ENCODE results near the gene PLXNB1. TPM values are rescaled to one million over a fixed set of nuclear protein-coding genes. Genes with fewer than 3 reads are reported as not detected.

Gene PLXNB1
- total RNA-seq, 2 donors from 2014 or later: 175 to 216 TPM

GRCh38 chr3:48371651-48372376 lies 58.1 kb downstream of the PLXNB1 start, which contains the start of gene FBXW12:
Gene FBXW12 (plus strand): TSS chr3:48372219. CDS start chr3:48372768, 549 bp downstream.
- 92 to 96% methylated on average over 10 to 11 of the region's 11 CpGs for WGBS, 2 experiments (ENCODE audit: insufficient coverage in 1 of 2, insufficient read length in 1 of 2)
- no peak for TF ChIP-seq CTCF (conservative IDR thresholded peaks at IDR 0.05)
- Histone ChIP-seq H3K4me1 (ENCODE audit: control insufficient read depth, insufficient read depth, low read length) (peaks cover 23% of the 10 kb centered on the region), H3K9me3 (ENCODE audit: control insufficient read depth, low read length) (no peaks in the 10 kb centered on the region), H3K27ac (ENCODE audit: low read depth, low read length) (no peak within 1 kb of the TSS), H3K9ac (ENCODE audit: extremely low read depth, low read length, poor library complexity, severe bottlenecking) (peak within 1 kb of the TSS; percentile 6), H3K27me3 (ENCODE audit: control insufficient read depth, insufficient read depth, low read length, poor library complexity, severe bottlenecking) (no peaks in the 10 kb centered on the region), H3K36me3 (ENCODE audit: control insufficient read depth, insufficient read depth, low read length) (no peaks in the 10 kb centered on the region), H3K4me3 (ENCODE audit: low read length) (peak within 1 kb of the TSS; percentile 52)
- no peaks in the 10 kb centered on the region for H3K9me3 Mint-ChIP-seq
- no peak for DNase-seq
- H3K4me1 Mint-ChIP-seq: peaks cover 33% of the 10 kb centered on the region
- peak within 1 kb of the TSS; percentile 35 for H3K27ac Mint-ChIP-seq
- no peaks in the 10 kb centered on the region for H3K36me3 Mint-ChIP-seq (ENCODE audit: low read depth)
- H3K27me3 Mint-ChIP-seq (ENCODE audit: insufficient read depth): no peaks in the 10 kb centered on the region
- no peak within 1 kb of the TSS for H3K4me3 Mint-ChIP-seq

GRCh38 chr3:48370333-48370713 lies 59.6 kb downstream of the PLXNB1 start:
- Histone ChIP-seq H3K27ac (ENCODE audit: low read depth, low read length) (no peak overlapping the region), H3K4me1 (ENCODE audit: control insufficient read depth, insufficient read depth, low read length) (peaks cover 23% of the 10 kb centered on the region), H3K27me3 (ENCODE audit: control insufficient read depth, insufficient read depth, low read length, poor library complexity, severe bottlenecking) (no peaks in the 10 kb centered on the region), H3K9me3 (ENCODE audit: control insufficient read depth, low read length) (no peaks in the 10 kb centered on the region), H3K36me3 (ENCODE audit: control insufficient read depth, insufficient read depth, low read length) (no peaks in the 10 kb centered on the region), H3K9ac (ENCODE audit: extremely low read depth, low read length, poor library complexity, severe bottlenecking) (no peak overlapping the region), H3K4me3 (ENCODE audit: low read length) (no peak overlapping the region)
- no peak for TF ChIP-seq CTCF (conservative IDR thresholded peaks at IDR 0.05)
- no peaks in the 10 kb centered on the region for H3K9me3 Mint-ChIP-seq
- 82 to 86% methylated on average over 4 to 7 of the region's 7 CpGs for WGBS, 2 experiments (ENCODE audit: insufficient coverage in 1 of 2, insufficient read length in 1 of 2)
- no peak overlapping the region for H3K27ac Mint-ChIP-seq
- peaks cover 33% of the 10 kb centered on the region for H3K4me1 Mint-ChIP-seq
- no peak for DNase-seq
- H3K4me3 Mint-ChIP-seq: no peak overlapping the region
- H3K36me3 Mint-ChIP-seq (ENCODE audit: low read depth): no peaks in the 10 kb centered on the region
- H3K27me3 Mint-ChIP-seq (ENCODE audit: insufficient read depth): peaks cover 2% of the 10 kb centered on the region

- peaks cover 2% of the 10 kb centered on the region for H3K27me3 Mint-ChIP-seq (ENCODE audit: insufficient read depth)
- Histone ChIP-seq H3K4me3 (ENCODE audit: low read length) (no peak overlapping the region), H3K9ac (ENCODE audit: extremely low read depth, low read length, poor library complexity, severe bottlenecking) (no peak overlapping the region), H3K27me3 (ENCODE audit: control insufficient read depth, insufficient read depth, low read length, poor library complexity, severe bottlenecking) (no peaks in the 10 kb centered on the region), H3K27ac (ENCODE audit: low read depth, low read length) (no peak overlapping the region), H3K36me3 (ENCODE audit: control insufficient read depth, insufficient read depth, low read length) (no peaks in the 10 kb centered on the region), H3K4me1 (ENCODE audit: control insufficient read depth, insufficient read depth, low read length) (peaks cover 23% of the 10 kb centered on the region), H3K9me3 (ENCODE audit: control insufficient read depth, low read length) (peaks cover under 1% of the 10 kb centered on the region)
- 76 to 88% methylated on average over 2 to 7 of the region's 7 CpGs for WGBS, 2 experiments (ENCODE audit: insufficient coverage in 1 of 2, insufficient read length in 1 of 2)
- no peaks in the 10 kb centered on the region for H3K9me3 Mint-ChIP-seq
- TF ChIP-seq CTCF (conservative IDR thresholded peaks at IDR 0.05): no peak
- H3K27ac Mint-ChIP-seq: no peak overlapping the region
- H3K4me3 Mint-ChIP-seq: no peak overlapping the region
- no peaks in the 10 kb centered on the region for H3K36me3 Mint-ChIP-seq (ENCODE audit: low read depth)
- peaks cover 33% of the 10 kb centered on the region for H3K4me1 Mint-ChIP-seq
- DNase-seq: peak; percentile 63
Observed at GRCh38 chr3:48369693-48370332, 60.1 kb downstream of the PLXNB1 start.

All from endodermal cell (in vitro differentiated cells).